Natural killer cell (primary cell): ENCODE measurements around the gene TMEM232. TPM values are rescaled to one million over a fixed set of nuclear protein-coding genes. Genes with fewer than 3 reads are reported as not detected.

ENCODE experiments used
- ATAC-seq, 3 donors: fragments of 150-1000 bp in 2 of 3; fragments of 200-7000 bp in 1 of 3; cut with Tn5 transposase; 1 replicate in 1 of 3; 2 replicates in 2 of 3; pipeline ENCODE4 v1.10.0; 2021; ENCODE audit warnings: mild to moderate bottlenecking in 2 of 3, moderate library complexity in 2 of 3
- DNase-seq, 2 donors: peaks; one replicate each; pipeline versions ENCODE4 v3.0.0 to v3.0.0-alpha.2; 2013 to 2021; ENCODE audit warnings: mixed read lengths in 1 of 2
- H3K27ac ChIP-seq: one replicate; pipeline ENCODE4 v1.5.1; 2013; ENCODE audit warnings: mild to moderate bottlenecking, low read length
- H3K27me3 ChIP-seq: one replicate; pipeline ENCODE4 v1.6.1; 2013; ENCODE audit warnings: low read length; ENCODE audit not compliant: control insufficient read depth, insufficient read depth
- H3K36me3 ChIP-seq: one replicate; pipeline ENCODE4 v1.6.1; 2013; ENCODE audit warnings: low read length; ENCODE audit not compliant: control insufficient read depth, insufficient read depth
- H3K4me1 ChIP-seq: one replicate; pipeline ENCODE4 v1.6.1; 2013; ENCODE audit warnings: low read length; ENCODE audit not compliant: control insufficient read depth, insufficient read depth
- H3K4me3 ChIP-seq: one replicate; pipeline ENCODE4 v1.5.1; 2013; ENCODE audit warnings: low read length
- H3K9me3 ChIP-seq: one replicate; pipeline ENCODE4 v1.6.1; 2013; ENCODE audit warnings: low read length; ENCODE audit not compliant: control insufficient read depth, insufficient read depth
- H3K27ac Mint-ChIP-seq, 2 donors: one replicate each; pipeline ENCODE4 v1.8.0; 2022; ENCODE audit warnings: mild to moderate bottlenecking in 2 of 2, mixed read lengths in 2 of 2, moderate library complexity in 1 of 2
- H3K27me3 Mint-ChIP-seq, 2 donors: one replicate each; pipeline ENCODE4 v1.8.0; 2022; ENCODE audit warnings: low read depth in 2 of 2, mixed read lengths in 2 of 2
- H3K36me3 Mint-ChIP-seq: one replicate; pipeline ENCODE4 v1.8.0; 2022; ENCODE audit warnings: mixed read lengths
- H3K4me1 Mint-ChIP-seq, 2 donors: one replicate each; pipeline ENCODE4 v1.8.0; 2022; ENCODE audit warnings: mixed read lengths in 2 of 2
- H3K4me3 Mint-ChIP-seq: one replicate; pipeline ENCODE4 v1.8.0; 2022; ENCODE audit warnings: mild to moderate bottlenecking, moderate library complexity, mixed read lengths
- H3K9me3 Mint-ChIP-seq, 2 donors: one replicate each; pipeline ENCODE4 v1.8.0; 2022; ENCODE audit warnings: mixed read lengths in 2 of 2
- CTCF ChIP-seq: fragments of 200-600 bp; IDR thresholded peaks from one replicate; pipeline ENCODE4 v1.8.0; 2022; ENCODE audit warnings: antibody characterized with exemption
- WGBS: methylation state at CpG from one replicate; pipeline ENCODE4 v1.1.7; 2013; ENCODE audit warnings: missing lambda C conversion rate; ENCODE audit not compliant: insufficient coverage; 5-methylcytosine and 5-hydroxymethylcytosine counted together
- intact Hi-C: fragments of 100-400 bp; cut with micrococcal nuclease; formaldehyde crosslinking; loops from one replicate; pipeline ENCODE4 v1.14.2; 2022
- total RNA-seq, 4 donors: library from RNA; stranded (reverse); fragments of 120-200 nt in 1 of 4; gene quantifications; one replicate each; pipeline versions ENCODE4 v1.2.3 to v1.2.4, GENCODE V29; 2013 to 2022

The TMEM232 gene
- total RNA-seq, 3 donors from 2014 or later (not counting 1 experiment from before 2014, with no cell fraction given): 0.45 to 3.0 (median 0.66) TPM

DNA sequence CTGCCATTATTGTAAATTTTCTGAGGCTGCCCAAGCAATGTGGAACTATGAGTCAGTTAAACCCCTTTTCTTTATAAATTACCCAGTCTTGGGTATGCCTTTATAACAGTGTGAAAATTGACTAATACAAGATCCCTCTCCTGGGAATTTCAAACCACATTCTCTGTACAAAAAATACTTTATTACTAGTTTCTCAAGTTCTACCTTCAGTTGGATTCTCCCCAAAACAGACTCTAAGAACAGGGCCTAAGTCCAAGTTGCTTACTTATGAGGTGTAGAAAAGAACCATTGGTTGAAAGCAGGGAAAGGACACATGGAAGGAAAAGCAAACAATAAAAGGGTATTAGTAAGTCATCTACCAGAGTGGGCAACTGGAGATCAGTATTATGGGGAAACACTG is 343.2 kb downstream of the TMEM232 start:
- Mint-ChIP-seq H3K27ac (no peak overlapping the region), H3K36me3 (no peaks in the 10 kb centered on the region), H3K27me3 (no peaks in the 10 kb centered on the region), H3K9me3 (peaks cover 6 to 7% of the 10 kb centered on the region in 2 donors), H3K4me1 (no peaks in the 10 kb centered on the region), H3K4me3 (no peak overlapping the region)
- DNase-seq: no peak
- no peak for TF ChIP-seq CTCF
- no peaks in the 10 kb centered on the region for H3K4me1 ChIP-seq
- H3K27me3 ChIP-seq: no peaks in the 10 kb centered on the region
- intact Hi-C loops: no loop called here
- H3K9me3 ChIP-seq: no peaks in the 10 kb centered on the region
- H3K27ac ChIP-seq: no peak overlapping the region
- no peaks in the 10 kb centered on the region for H3K36me3 ChIP-seq
- no peak for ATAC-seq
- H3K4me3 ChIP-seq: no peak overlapping the region

DNA sequence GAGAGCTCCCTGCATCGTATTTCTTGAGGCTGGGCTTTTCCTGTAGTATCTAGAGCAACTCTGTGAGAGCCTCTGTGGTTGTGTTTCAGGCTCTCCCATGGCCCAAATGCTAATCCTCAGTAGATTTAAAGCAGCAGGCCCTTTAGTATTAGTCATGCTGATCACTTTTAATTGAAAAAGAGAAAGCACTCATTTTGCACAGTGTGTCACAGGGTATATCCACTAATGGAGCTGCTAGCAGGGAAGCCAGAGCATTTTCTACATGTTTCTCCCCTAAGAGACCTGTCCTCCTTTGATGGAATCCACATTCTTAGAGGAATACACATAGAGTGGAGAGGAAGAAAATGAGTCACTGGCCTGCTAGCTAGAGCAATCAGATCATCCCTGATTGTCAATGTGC is 348.5 kb downstream of the TMEM232 start:
- no peaks in the 10 kb centered on the region for H3K36me3 Mint-ChIP-seq
- Histone ChIP-seq H3K4me1 (no peaks in the 10 kb centered on the region), H3K27ac (no peak overlapping the region), H3K4me3 (no peak overlapping the region), H3K9me3 (no peaks in the 10 kb centered on the region), H3K36me3 (no peaks in the 10 kb centered on the region), H3K27me3 (no peaks in the 10 kb centered on the region)
- DNase-seq (no peak), ATAC-seq (no peak)
- no peaks in the 10 kb centered on the region for H3K4me1 Mint-ChIP-seq
- intact Hi-C loops: no loop called here
- no peak overlapping the region for H3K4me3 Mint-ChIP-seq
- no peak for TF ChIP-seq CTCF
- no peaks in the 10 kb centered on the region for H3K27me3 Mint-ChIP-seq
- peaks cover 4 to 5% of the 10 kb centered on the region in 2 donors for H3K9me3 Mint-ChIP-seq
- H3K27ac Mint-ChIP-seq: no peak overlapping the region
- WGBS: 67% methylated on average over 1 of the region's 1 CpG

DNA sequence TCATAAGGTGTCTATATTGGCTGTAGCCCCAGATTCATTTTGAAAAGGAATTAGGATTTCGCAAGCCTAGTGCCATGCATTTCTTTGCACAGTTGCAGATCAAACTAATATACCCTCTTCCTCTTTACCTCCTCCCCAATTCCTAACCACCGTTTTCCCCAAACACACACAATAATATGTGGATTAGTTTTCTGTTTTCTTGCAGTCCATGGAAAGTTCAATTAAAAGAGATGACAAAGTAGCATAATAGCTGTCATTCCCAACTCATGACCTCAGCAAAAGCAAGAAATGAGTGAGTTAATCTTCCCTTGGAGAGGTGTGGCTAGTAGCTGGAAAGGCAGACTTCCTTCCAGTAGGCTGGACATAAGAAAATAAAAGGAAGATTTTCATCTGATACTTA is 349.1 kb downstream of the TMEM232 start:
- peaks cover 4 to 5% of the 10 kb centered on the region in 2 donors for H3K9me3 Mint-ChIP-seq
- H3K36me3 ChIP-seq: no peaks in the 10 kb centered on the region
- no peak overlapping the region for H3K4me3 ChIP-seq
- H3K27ac Mint-ChIP-seq: no peak overlapping the region
- no peaks in the 10 kb centered on the region for H3K4me1 Mint-ChIP-seq
- no peaks in the 10 kb centered on the region for H3K36me3 Mint-ChIP-seq
- intact Hi-C loops: no loop called here
- no CpG with 5 or more reads among the region's 2 CpGs for WGBS
- no peak for TF ChIP-seq CTCF
- H3K27ac ChIP-seq: no peak overlapping the region
- ATAC-seq: no peak
- no peak overlapping the region for H3K4me3 Mint-ChIP-seq
- no peaks in the 10 kb centered on the region for H3K4me1 ChIP-seq
- H3K9me3 ChIP-seq: no peaks in the 10 kb centered on the region
- no peak for DNase-seq
- H3K27me3 ChIP-seq: no peaks in the 10 kb centered on the region
- H3K27me3 Mint-ChIP-seq: no peaks in the 10 kb centered on the region

DNA sequence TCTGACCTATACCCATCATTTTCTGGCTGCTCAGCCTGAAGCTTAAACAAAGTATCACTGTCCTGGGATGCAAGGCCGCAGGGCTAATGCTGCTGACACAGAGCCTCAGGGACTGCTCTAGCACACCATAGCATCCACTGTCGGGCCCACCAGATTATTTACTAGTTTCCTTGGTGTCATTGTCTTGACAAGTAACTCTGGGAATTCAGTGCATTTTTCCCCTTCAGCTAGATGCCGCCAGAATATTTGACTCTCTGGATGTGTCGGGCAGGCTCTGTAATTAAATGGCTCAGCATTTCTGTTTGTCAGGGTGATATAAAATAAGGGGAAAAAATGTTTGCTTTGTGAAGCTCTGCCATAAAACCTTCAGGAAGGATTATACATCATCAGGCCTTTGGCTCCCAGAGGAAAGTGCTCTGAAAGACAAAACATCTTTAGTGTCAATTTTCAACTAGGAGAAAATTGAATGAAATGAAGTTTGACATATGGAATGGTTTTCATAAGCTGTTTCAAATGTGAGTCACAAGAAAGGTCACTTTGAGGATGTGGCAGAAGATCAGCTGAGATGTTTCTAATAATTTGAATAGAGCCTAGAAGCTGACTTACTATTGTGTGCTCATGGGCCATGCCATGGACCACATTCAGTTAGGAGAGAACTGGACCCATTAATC is 350.1 kb downstream of the TMEM232 start:
- H3K9me3 ChIP-seq: no peaks in the 10 kb centered on the region
- no peak for TF ChIP-seq CTCF
- Mint-ChIP-seq H3K27ac (no peak overlapping the region), H3K9me3 (peaks cover 4 to 8% of the 10 kb centered on the region in 2 donors), H3K27me3 (no peaks in the 10 kb centered on the region), H3K4me1 (no peaks in the 10 kb centered on the region), H3K4me3 (no peak overlapping the region), H3K36me3 (no peaks in the 10 kb centered on the region)
- ATAC-seq: no peak
- no peaks in the 10 kb centered on the region for H3K36me3 ChIP-seq
- no peaks in the 10 kb centered on the region for H3K4me1 ChIP-seq
- no peak overlapping the region for H3K27ac ChIP-seq
- intact Hi-C loops: no loop called here
- H3K27me3 ChIP-seq: no peaks in the 10 kb centered on the region
- WGBS: 90% methylated on average over 4 of the region's 4 CpGs
- no peak for DNase-seq
- no peak overlapping the region for H3K4me3 ChIP-seq
